Stimulated activated CD4-positive, alpha-beta T cell treated with anti-CD3 and anti-CD28 coated beads, TNF-alpha, amount 100 ng/mL, for 24 hours (primary cell): ENCODE results near the gene SKI.
"Not testable (repeated sequence)": the region's sequence is repeated elsewhere in the genome, so short reads cannot be mapped to it uniquely, and the experiment has no call there.

Experiments used
- DNase-seq, 3 experiments: peaks; one replicate each; pipeline ENCODE4 v3.0.0-alpha.2; 2020; ENCODE audit warnings: low read depth in 3 of 3

SKI gene

GRCh38 chr1:2320006-2320405, 91.9 kb downstream of the SKI start:
- DNase-seq = no peak

GRCh38 chr1:2320760-2321667, 92.9 kb downstream of the SKI start:
- DNase-seq = no peak

GRCh38 chr1:2322065-2322571, 94.0 kb downstream of the SKI start:
- no peak for DNase-seq

GRCh38 chr1:2322581-2323211, 94.6 kb downstream of the SKI start:
- DNase-seq = no peak

GRCh38 chr1:2323451-2323974, 95.4 kb downstream of the SKI start:
- no peak for DNase-seq

GRCh38 chr1:2324553-2325366, 96.6 kb downstream of the SKI start:
- DNase-seq = no peak

- no peak for DNase-seq
Observed at GRCh38 chr1:2326524-2326923, 98.4 kb downstream of the SKI start.

GRCh38 chr1:2327162-2327561, 99.0 kb downstream of the SKI start:
- not testable (repeated sequence) for DNase-seq

- no peak for DNase-seq
Observed at GRCh38 chr1:2327841-2328240, 99.7 kb downstream of the SKI start.

GRCh38 chr1:2328676-2329455, 100.7 kb downstream of the SKI start:
- no peak for DNase-seq

GRCh38 chr1:2330035-2330434, 101.9 kb downstream of the SKI start:
- no peak for DNase-seq

GRCh38 chr1:2330519-2331199, 102.5 kb downstream of the SKI start:
- DNase-seq = no peak

- no peak for DNase-seq
Observed at GRCh38 chr1:2331200-2331544, 103.1 kb downstream of the SKI start.

- not testable (repeated sequence) for DNase-seq
Observed at GRCh38 chr1:2331580-2331979, 103.5 kb downstream of the SKI start.

GRCh38 chr1:2334366-2334765, 106.2 kb downstream of the SKI start:
- DNase-seq = no peak

GRCh38 chr1:2334883-2335534, 106.9 kb downstream of the SKI start:
- no peak for DNase-seq

- no peak for DNase-seq
Observed at GRCh38 chr1:2335721-2336455, 107.8 kb downstream of the SKI start.

- DNase-seq = no peak
Observed at GRCh38 chr1:2336499-2336898, 108.4 kb downstream of the SKI start.

- no peak for DNase-seq
Observed at GRCh38 chr1:2337081-2337480, 109.0 kb downstream of the SKI start.
